HG03135 (cell line): ENCODE results near the gene ADGRE2.

Source experiments
- ATAC-seq: cut with Tn5 transposase; IDR thresholded peaks from one replicate; pipeline ENCODE4 v1.9.1; 2021; ENCODE audit warnings: mild to moderate bottlenecking, moderate library complexity; ENCODE audit not compliant: unreplicated experiment

Gene ADGRE2

DNA sequence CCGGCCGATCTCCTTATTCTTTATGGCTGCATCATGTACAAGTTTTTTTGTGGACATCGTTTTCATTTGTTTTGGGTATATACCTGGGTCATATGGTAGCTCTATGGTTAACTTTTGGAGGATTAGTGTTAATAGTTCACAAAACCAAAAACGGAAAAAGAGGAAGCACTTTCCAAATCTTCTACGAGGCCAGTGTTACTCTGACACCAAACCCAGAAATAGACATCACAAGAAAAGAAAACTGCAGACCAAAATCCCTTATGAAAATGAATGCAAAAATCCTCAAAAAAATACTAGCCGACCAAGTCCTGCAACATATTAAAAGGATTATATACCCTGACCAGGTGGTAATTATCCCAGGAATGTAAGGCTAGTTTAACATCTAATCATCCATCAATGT is 29.8 kb downstream of the ADGRE2 start:
- ATAC-seq = no peak

DNA sequence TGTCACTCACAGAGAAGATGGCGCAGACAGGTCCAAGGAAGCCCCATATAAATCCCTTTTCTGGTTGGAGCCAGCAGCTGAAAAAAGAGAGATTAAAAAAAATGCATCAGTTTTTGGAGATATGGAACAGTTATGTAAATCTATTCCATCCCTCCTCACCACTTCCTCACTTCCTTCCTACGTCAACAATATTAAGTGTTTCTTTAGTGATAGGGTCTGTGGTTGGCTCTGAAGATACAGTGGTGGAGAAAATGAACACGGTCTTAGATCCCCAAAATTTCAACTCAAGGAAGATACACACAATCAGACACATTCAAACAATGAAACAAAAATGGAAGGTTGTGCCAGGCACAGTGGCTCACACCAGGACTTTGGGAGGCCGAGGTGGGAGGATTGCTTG is 31.5 kb downstream of the ADGRE2 start:
- no peak for ATAC-seq

DNA sequence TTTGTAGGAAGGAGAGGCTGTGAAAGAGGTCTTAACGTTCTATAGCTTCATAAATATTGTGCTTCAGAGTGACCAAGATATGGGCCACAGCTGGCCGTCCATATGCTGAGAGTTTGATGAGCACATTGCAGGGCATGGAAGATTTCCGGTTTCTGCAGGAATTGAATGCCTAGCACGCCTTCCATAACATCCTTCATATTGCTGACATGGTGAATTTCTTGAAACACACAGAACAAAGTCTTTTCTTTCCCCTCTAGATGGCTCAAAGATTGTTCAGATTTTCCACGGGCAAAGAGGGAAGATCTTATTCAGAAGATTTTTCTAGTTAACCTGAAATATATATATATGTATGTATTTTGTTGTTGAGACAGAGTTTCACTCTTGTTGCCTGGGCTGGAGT is 42.4 kb downstream of the ADGRE2 start:
- ATAC-seq = no peak

DNA sequence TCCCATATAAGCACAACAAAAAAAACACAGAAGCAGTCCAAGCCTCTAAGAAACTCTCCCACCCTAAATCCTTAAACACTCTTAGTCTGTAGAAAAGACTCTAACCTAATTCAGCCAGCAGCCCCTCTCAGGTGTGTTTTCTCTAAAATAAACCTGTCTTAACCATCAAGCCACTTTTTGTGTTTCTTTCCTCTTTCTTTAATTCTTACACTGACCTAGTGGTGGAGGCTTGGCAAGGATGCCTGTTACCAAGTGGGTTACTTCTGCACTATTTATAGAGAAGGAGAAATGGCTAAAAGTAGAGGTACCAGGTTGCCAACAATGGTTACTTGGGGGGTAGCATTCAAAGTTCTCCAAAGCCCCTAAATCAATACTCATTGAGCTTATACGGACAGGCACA is 44.8 kb downstream of the ADGRE2 start:
- no peak for ATAC-seq

DNA sequence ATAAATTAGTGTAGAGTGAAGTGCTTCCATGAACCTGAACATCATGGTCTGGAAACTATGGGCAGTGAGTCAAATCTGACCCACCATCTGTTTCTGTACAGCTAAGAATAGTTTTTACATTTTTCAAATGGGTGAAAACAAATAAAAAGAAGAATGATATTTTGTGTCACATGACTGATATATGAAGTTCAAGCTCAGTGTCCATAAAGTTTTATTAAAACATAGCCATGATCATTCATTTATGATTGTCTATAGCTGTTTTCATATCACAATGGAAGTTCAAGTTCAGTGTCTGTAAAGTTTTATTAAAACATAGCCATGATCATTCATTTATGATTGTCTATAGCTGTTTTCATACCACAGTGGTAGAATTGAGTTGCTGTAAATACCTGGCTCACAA is 45.9 kb downstream of the ADGRE2 start:
- no peak for ATAC-seq

DNA sequence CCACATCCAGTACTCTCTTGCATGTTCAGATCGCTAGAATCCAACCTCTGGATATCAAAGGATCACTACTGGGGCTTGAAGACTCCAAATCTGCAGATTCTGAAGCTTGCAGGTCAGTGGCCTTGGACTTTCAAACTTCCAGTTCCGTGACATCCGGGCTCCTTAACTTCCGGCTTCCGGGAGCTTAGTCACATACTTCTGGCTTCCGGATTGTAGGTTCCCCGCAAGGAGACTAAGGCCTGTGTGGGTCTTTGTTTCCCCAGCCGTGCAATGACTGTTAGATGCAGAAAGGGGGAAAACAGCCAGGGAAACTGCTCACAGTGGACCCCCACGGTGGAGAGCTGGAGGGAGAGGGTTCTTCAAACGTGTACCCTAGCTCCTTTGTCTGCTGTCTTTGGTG is 47.2 kb downstream of the ADGRE2 start:
- no peak for ATAC-seq

DNA sequence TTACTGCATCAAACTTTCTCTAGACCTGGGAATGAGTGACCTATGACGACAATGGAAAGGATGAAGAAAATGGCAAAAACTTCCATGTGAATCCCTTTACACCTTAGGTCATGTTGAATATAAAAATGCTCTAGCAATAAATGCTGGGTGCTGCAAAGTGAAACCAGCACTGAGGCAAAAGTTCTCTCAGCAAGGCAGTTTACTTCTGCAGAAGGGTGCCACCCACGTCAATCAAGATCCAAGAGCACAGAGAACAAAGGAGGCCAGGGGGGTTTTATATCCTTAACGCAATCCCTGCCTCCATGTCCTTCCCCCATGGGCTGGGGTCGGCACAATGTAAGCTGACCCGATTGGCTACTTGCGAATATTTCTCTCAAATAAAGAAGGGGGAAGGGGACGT is 49.8 kb downstream of the ADGRE2 start:
- ATAC-seq = no peak

DNA sequence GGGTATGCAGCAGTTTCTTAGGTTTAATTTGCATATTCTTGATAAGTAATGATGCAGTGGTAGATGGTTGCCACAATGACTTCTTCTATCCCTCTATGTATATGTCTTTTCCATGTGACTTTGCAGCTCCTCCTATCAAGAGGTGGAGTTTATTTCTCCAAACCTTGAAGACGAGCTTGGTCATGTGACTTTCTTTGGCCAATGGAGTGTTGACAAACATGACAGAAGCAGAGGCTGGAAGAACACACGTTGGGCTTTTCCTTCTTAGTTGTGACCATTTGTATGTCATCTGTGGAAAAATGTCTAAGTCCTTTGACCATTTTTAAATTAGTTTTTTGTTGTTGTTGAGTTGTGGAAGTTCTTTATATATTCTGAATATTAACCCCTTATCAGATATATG is 56.2 kb downstream of the ADGRE2 start:
- no peak for ATAC-seq

DNA sequence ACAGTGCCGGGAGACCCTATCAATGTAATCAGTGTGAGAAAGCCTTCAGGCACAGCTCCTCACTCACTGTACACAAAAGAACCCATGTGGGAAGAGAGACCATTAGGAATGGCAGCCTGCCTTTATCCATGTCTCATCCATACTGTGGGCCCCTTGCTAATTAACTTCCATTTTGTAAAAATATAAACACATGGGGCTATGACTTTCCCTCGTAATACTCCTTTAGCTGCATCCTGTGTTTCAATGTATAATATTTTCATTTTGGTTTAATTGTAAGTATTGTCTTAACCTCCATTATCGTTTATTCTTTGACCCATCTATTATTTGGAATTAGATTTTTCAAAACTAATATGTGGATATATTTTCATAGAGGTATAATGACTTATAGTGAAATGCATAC is 59.2 kb downstream of the ADGRE2 start:
- ATAC-seq = no peak

DNA sequence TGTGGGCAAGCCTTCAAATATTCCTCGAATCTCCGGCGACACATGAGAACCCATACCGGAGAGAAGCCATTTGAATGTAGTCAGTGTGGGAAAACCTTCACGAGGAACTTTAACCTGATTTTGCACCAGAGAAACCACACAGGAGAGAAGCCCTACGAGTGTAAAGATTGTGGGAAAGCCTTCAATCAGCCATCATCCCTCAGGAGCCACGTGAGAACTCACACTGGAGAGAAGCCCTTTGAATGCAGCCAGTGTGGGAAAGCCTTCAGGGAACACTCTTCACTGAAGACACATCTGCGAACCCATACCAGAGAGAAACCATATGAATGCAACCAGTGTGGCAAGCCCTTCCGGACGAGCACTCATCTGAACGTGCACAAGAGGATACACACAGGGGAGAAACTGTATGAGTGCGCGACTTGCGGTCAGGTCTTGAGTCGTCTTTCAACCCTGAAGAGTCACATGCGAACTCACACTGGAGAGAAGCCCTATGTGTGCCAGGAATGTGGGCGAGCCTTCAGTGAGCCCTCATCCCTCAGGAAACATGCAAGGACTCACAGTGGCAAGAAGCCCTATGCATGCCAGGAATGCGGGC is 59.7 kb downstream of the ADGRE2 start:
- no peak for ATAC-seq

DNA sequence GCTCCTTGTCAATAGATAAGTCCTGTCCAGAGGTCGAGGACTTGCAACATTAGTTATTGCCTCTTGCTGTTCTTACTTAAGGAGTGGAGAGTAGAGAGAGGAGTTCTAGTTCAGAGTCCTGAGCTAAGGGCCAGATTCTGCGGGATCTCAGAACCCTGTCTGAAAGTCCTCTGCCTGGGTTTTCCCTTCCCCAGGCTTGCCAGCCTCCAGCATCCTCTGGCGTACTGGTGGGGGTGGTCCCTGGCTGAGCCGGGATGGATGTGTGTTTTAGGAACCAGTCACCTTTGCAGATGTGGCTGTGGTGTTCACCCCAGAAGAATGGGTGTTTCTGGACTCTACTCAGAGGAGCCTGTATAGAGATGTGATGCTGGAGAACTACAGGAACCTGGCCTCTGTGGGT is 62.5 kb downstream of the ADGRE2 start:
- ATAC-seq = no peak

DNA sequence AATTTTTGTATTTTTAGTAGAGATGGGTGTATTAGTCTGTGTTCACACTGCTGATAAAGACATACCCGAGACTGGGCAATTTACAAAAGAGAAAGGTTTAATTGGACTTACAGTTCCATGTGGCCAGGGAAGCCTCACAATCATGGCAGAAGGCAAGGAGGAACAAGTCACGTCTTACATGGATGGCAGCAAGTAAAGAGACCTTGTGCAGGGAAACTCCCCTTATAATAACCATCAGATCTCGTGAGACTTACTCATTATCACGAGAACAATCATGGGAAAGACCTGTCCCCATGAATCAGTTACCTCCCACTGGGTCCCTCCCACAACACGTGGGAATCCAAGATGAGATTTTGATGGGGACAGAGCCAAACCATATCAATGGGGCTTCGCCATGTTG is 73.9 kb downstream of the ADGRE2 start:
- ATAC-seq = no peak

DNA sequence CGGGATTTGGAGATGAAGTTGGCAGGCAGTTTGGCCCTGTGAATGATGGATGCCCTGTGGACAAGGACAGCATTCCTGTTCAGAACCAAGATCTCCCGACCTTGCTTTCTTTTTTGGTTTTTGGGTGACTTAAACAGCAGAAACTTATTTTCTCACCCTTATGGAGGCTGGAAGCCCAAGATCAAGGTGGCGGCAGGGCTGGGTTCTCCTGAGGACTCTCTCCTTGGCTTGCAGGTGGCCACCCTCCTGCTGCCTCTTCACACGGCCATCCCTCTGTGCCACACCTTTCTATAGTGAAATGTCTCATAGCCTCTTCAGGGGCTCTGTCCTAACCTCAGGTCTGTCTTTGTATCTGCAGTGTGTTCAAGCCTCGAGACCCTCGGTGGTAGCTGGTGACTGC is 74.5 kb downstream of the ADGRE2 start:
- no peak for ATAC-seq

DNA sequence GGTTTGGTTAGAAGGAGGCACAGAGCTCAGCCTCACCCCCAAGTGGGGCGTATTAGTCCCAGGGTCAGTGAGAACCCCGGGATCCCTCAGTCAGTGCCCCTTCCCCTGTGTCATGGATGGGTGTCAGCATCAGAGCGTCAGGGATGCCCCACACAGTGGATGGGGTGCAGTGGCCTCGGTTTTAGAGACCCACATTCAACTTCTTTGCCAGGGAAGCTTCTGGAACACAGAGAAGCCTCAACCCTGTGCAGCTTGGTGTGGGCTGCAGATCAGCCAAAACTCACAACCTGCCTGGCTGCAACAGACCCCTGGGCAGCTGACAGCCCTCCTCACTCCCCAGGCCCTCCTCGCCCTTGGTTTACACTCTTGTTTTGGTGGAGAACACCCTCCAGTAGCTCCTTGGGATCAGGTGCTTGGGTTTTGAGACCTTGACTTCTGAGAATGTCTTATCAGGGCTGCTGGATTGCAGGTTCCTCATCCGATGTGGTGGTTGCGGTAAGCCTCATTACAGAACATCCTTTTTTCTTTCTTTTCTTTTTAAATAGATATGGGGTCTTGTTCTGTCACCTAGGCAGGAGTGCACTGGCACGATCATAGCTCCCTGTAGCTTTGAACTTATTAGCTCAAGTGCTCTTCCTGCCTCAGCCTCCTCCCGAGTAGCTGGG is 77.5 kb downstream of the ADGRE2 start:
- ATAC-seq = no peak

DNA sequence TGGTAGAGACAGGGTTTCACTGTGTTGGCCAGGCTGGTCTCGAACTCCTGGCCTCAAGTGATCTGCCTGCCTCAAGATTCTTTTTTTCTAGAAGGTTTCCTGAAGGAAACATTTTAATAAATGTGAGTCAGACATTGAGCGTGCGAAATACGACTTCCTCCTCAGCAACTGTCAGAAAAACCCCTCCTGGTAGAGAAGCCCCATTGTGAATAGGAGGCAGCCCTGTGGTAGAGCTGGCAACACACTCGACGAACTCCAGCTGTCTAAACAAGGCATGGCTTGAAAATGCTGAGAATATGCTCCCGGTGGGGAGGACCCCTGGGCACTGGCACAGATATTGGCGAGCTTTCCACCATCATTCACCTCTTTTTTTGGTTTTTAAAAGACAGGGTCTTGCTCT is 78.7 kb downstream of the ADGRE2 start:
- no peak for ATAC-seq

DNA sequence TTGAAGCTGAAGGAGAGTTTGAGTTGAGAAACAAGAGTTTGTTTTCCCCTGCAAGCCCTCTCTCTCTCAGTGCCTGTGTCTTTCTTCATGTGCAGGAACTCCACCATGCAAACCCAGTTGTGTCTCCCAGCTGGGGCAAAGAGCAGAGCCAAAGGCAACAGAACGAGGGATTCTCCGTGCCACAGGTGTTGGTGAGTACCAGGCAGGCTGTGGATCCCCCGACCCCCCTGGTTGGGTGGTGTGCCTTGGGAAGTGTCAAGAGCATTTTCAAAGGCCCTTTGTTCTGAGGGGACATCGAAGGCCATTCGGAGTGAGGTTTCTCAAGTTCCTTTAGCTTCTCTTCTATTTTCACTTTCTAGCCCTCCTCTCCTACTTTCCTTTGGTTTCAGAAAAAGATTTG is 82.9 kb downstream of the ADGRE2 start:
- ATAC-seq = no peak

DNA sequence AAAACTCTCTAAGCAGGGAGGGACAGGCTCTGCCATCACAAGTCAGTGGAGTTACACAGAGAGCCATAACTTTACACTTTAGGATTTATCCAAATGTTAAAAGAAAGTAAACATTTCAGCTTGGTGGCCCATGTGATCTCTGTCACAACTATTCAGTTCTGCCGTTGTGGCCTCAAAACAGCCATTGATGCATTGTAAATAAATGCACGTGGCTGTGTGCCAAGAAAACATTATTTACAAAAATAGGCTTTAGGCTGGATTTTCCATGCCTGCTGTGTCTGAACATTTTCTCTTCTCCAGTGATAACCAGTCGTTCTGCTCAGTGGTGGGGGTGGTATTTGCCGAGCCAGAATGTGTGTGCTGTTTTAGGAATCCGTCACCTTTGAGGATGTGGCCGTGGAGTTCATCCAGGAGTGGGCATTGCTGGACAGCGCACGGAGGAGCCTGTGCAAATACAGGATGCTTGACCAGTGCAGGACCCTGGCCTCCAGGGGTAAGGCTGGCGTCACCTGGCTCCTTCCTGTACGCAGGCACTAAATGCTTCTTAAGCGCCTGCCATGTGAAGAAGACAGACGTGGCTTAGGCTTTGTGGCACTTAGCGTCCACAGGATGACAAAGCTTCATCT is 83.6 kb downstream of the ADGRE2 start:
- no peak for ATAC-seq

DNA sequence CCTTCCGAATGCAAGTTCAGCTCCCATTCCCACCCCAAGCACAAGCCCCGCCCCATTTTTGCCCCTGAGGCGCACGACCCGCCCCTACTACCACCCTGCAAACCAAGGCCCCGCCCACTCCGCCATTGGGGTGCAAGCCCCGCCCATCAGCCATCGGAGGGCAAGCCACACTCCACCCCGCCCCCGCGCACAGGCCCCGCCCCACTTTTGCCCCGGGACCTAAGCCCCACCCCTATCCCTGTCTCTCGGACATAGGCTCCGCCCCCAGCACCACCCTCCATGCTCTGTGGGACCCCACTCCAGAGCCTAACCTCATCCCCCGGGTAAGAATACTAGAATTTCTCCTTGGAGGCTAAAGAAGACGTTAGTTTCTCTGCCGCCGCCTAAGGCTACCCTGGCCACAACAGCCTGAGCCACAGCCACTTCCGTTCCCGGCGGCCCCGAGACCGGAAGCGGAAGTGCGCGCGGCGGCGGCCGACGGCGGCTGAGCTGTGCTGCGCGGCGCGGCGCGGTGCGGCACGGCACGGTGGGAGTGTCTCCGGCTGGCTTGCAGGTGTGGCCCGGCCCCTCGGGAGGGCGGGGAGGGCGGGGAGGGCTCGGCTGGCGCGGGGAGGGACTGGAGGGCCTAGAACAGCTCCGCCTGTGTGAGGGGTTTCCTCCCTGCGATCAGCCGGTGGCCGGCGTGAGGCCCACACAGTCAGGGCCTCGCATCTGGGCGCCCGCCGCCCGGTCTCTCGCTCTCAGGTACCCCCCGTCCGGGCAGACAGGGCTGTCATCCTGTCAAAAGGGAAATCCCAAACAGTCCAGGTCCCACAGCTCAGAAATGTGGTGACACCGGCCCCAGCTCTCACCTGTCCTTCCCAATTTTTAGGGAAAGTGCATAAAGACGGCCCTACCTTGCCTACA is 88.5 kb downstream of the ADGRE2 start, which contains the start of gene ZNF333:
ZNF333 (plus strand) TSS at position 451 of the 906 bp plus-strand sequence. CDS start 3,444 bp downstream, outside the sequence.
- peak; percentile 92 for ATAC-seq

DNA sequence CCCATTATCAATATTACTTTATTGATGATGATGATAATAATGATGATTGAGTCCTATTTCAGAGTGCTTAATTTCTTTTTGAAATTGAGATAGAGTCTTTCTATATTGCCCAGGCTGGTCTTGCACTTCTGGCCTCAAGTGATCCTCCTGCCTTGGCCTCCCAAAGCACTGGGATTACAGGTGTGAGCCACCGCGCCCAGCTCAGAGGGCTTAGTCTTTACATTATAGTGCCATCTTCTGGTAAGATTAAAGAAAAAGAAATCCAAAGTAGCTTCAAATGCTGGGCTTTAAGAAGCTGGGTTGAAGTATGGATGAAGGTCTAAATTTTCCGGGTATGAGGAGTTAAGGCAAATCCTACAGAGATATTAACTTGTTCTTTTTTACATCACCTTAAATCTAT is 91.9 kb downstream of the ADGRE2 start:
- no peak for ATAC-seq

DNA sequence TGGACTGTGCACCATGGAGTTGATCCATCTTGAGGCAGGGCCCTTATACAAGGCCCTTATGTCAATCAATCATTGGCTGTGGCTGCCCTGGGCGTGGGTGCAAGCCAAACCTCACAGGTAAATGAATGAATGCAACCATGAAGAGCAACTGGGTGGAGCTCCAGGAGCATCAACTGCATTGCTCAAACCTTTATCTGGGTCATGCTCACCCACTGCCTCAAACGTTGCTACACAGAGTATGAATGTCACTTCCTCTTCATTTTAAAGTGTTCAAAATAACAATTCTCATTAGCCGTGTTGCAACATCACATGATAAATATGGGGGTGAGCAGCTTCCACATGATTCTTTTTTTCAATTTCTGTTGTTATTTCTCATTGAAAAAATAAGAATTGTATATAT is 94.9 kb downstream of the ADGRE2 start:
- ATAC-seq = no peak
